ENCODE measurements around the gene DNAI1. TPM values are rescaled to one million over a fixed set of nuclear protein-coding genes. Genes with fewer than 3 reads are reported as not detected.

DNAI1 gene
- total RNA-seq, 1 experiment from 2014 or later = 2.2 TPM

GRCh38 chr9:34443533-34443932 lies 15.1 kb upstream of the DNAI1 start:
- ATAC-seq (no peak), DNase-seq (ENCODE audit: low read depth, low spot score) (no peak)
- intact Hi-C loops (cut with micrococcal nuclease; ENCODE audit: unreplicated experiment) (no loop called here), in situ Hi-C loops (cut with HindIII; ENCODE audit: low pct_unique_long_range_greater_than_20kb, low sequenced_read_pairs) (no loop called here)
- Histone ChIP-seq H3K4me3 (ENCODE audit: low read depth in 2 of 2, low read length in 2 of 2) (no peak overlapping the region), H3K9me3 (ENCODE audit: control insufficient read depth, insufficient read depth, low read depth, low read length) (no peaks in the 10 kb centered on the region), H3K27me3 (ENCODE audit: control insufficient read depth, insufficient read depth, low read length) (no peaks in the 10 kb centered on the region), H3K4me1 (ENCODE audit: control insufficient read depth, insufficient read depth, low read length) (no peaks in the 10 kb centered on the region), H3K36me3 (ENCODE audit: control insufficient read depth, insufficient read depth, low read length) (no peaks in the 10 kb centered on the region), H3K27ac (ENCODE audit: low read length) (no peak overlapping the region)
- ChIA-PET POLR2A (no interaction called here), CTCF (interaction anchor here (0.9 kb wide), 1 partner anchor 104 kb away, joined by 4 read pairs; no protein-coding TSS in a partner anchor)
- BruUV-seq (replicated peaks) = no TSS peak
- no peak for TF ChIP-seq SIN3A (IDR thresholded peaks at IDR 0.05; ENCODE audit: borderline replicate concordance, insufficient read depth, low read depth, low read length)
- no peak for TF ChIP-seq CTCF (IDR thresholded peaks at IDR 0.05)
- no peak for TF ChIP-seq TCF7L2 (IDR thresholded peaks at IDR 0.05; ENCODE audit: low read depth, low read length)
- no peak for TF ChIP-seq REST (IDR thresholded peaks at IDR 0.05; ENCODE audit: insufficient read depth in 1 of 2, low read depth in 2 of 2, low read length in 1 of 2)
- TF ChIP-seq POLR2AphosphoS5 (IDR thresholded peaks at IDR 0.05; ENCODE audit: low read depth, low read length) = no peak

GRCh38 chr9:34443976-34444375 lies 14.6 kb upstream of the DNAI1 start:
- Histone ChIP-seq H3K36me3 (ENCODE audit: control insufficient read depth, insufficient read depth, low read length) (no peaks in the 10 kb centered on the region), H3K4me3 (ENCODE audit: low read depth in 2 of 2, low read length in 2 of 2) (no peak overlapping the region), H3K4me1 (ENCODE audit: control insufficient read depth, insufficient read depth, low read length) (no peaks in the 10 kb centered on the region), H3K27ac (ENCODE audit: low read length) (no peak overlapping the region), H3K9me3 (ENCODE audit: control insufficient read depth, insufficient read depth, low read depth, low read length) (no peaks in the 10 kb centered on the region), H3K27me3 (ENCODE audit: control insufficient read depth, insufficient read depth, low read length) (no peaks in the 10 kb centered on the region)
- DNase-seq (ENCODE audit: low read depth, low spot score) (no peak), ATAC-seq (no peak)
- BruUV-seq (replicated peaks) = no TSS peak
- no peak for TF ChIP-seq POLR2AphosphoS5 (IDR thresholded peaks at IDR 0.05; ENCODE audit: low read depth, low read length)
- no peak for TF ChIP-seq CTCF (IDR thresholded peaks at IDR 0.05)
- TF ChIP-seq REST (IDR thresholded peaks at IDR 0.05; ENCODE audit: insufficient read depth in 1 of 2, low read depth in 2 of 2, low read length in 1 of 2) = no peak
- TF ChIP-seq SIN3A (IDR thresholded peaks at IDR 0.05; ENCODE audit: borderline replicate concordance, insufficient read depth, low read depth, low read length) = no peak
- no peak for TF ChIP-seq TCF7L2 (IDR thresholded peaks at IDR 0.05; ENCODE audit: low read depth, low read length)
- in situ Hi-C loops (cut with HindIII; ENCODE audit: low pct_unique_long_range_greater_than_20kb, low sequenced_read_pairs) (no loop called here), intact Hi-C loops (cut with micrococcal nuclease; ENCODE audit: unreplicated experiment) (no loop called here)
- POLR2A ChIA-PET = no interaction called here
- CTCF ChIA-PET = interaction anchor here (0.9 kb wide), 1 partner anchor 104 kb away, joined by 4 read pairs; no protein-coding TSS in a partner anchor
